CD4-positive, alpha-beta T cell treated with Interferon gamma for 1 hour (primary cell): ENCODE measurements around the gene KIF11.

Source experiments
- DNase-seq: peaks from one replicate; pipeline ENCODE4 v3.0.0-alpha.2; 2020

The KIF11 gene

GRCh38 chr10:92688927-92689662 lies 96.2 kb downstream of the KIF11 start:
- peak; percentile 6 for DNase-seq

DNA sequence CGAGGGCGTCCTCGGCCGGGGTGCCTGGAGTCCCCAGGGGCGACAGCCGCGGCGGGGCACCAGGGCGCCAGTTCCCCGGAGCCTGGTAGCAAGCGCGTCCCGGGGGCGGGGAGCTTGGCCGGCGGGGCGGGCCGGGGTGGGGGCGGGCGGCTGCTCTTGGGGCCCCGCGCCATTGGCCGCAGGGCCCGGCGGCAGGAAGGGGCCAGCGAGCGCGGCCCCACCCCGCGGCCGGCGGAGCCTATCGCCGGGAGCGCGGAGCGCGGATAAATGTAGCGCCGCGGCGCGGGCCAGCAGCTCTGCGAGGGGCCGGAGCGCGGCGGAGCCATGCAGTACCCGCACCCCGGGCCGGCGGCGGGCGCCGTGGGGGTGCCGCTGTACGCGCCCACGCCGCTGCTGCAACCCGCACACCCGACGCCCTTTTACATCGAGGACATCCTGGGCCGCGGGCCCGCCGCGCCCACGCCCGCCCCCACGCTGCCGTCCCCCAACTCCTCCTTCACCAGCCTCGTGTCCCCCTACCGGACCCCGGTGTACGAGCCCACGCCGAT lies 96.8 kb downstream of the KIF11 start, which contains the start of gene HHEX:
HHEX (plus strand) TSS at position 293 of the 548 bp plus-strand sequence; CDS start at position 325, 32 bp downstream.
- DNase-seq = peak; percentile 75

- peak; percentile 64 for DNase-seq
Observed at GRCh38 chr10:92690211-92690914, 97.4 kb downstream of the KIF11 start.

GRCh38 chr10:92690915-92691590 lies 98.1 kb downstream of the KIF11 start:
- DNase-seq = no peak

GRCh38 chr10:92691591-92692079 lies 98.7 kb downstream of the KIF11 start:
- peak; percentile 66 for DNase-seq

DNA sequence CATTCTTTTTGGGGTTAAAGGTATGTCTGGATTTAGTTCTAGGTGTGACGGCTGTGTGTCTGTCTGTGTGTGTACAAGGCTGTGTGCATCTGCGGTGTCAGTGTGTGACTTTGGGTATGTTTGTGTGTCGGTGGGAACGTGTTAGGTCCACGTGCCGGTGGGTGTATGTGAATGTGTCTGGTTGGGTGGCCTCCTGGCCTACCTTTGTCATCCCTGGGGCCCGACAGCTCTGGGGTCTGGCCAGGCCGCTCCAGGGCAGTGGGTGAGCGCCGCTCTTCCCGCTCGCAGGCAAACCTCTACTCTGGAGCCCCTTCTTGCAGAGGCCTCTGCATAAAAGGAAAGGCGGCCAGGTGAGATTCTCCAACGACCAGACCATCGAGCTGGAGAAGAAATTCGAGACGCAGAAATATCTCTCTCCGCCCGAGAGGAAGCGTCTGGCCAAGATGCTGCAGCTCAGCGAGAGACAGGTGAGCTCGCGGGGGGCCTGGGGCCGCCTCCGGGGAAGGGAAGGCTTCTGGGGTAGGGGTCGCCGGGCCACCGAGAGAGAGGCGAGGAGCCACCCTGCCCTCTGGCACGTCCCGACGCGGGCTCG lies 99.2 kb downstream of the KIF11 start:
- no peak for DNase-seq

- no peak for DNase-seq
Observed at GRCh38 chr10:92692697-92693533, 100.0 kb downstream of the KIF11 start.

- no peak for DNase-seq
Observed at GRCh38 chr10:92693534-92693893, 100.6 kb downstream of the KIF11 start.

GRCh38 chr10:92695679-92696605 lies 103.0 kb downstream of the KIF11 start:
- no peak for DNase-seq

DNA sequence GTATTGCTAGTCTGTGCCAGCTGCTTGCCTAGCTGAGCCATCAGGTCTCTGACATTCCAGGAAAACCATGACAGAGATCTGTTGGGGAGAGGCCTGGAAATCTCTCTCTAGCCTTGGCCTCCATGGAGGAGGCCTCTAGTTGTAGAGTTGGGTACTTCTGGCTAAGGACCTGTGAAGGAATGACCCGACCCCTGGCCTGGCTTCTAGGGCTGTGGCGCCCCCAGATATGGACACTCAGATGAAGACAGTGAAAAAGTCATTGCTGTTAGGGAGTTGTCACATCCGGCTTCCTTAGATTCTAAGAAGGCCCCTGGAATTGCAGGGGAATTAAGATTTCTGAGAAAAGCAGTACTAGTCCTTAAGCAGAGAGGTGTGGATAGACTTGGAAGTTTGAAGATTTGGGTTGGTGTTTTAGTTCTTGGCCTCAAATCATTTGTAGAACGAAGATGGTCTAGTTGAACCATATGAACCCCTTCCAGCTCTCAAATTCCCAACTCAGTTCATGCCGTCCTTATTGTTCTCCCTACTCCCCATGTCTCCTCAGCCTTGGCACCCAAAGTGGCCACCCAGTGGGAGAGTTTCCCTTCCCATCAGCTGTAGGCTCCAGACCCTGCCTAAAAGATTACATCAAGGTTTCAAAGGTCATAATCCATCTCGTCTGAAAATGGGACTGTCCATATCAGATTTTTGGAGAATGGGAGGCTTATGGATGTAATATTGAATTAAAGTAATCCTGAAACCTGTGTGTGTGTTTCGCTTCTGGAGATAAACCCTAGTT lies 103.9 kb downstream of the KIF11 start:
- no peak for DNase-seq

DNA sequence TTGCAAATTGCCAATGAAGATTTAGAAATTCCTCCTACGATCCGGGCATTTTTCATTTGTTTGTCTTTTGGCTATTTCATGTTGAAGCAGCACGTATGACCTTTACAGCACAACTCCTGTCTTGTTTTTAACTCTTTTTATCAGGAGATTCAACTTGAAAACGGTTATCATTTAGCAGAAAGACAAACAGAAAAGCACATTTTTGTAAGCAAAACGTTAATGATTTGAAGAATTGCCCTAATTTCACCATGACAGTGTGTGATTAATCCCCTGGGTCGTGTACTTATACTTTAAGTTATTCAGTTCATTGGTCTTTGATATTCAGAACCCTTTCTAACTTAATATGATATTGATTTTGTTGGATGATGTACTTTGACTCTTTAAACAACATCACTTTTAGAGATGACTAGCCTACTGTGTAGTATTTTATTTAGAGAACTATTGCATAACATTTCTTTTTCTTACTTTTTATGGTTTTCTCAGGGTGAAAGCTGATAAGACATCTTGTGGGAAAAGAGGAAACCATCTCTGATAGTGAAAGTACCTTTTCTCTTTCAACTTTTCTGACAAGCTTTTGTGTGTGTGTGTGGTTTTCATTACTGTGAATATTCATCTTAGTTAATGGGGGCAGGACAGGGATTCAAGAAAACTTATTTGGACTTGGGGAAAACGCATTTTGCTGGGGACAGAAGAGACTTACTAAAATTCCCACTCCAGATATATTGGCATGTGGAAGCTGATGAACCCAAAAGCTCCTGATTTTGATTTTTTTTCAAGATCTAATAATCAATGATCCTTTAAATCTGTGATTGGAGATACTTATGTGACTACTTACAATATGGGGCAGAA lies 105.0 kb downstream of the KIF11 start:
- DNase-seq = no peak

DNA sequence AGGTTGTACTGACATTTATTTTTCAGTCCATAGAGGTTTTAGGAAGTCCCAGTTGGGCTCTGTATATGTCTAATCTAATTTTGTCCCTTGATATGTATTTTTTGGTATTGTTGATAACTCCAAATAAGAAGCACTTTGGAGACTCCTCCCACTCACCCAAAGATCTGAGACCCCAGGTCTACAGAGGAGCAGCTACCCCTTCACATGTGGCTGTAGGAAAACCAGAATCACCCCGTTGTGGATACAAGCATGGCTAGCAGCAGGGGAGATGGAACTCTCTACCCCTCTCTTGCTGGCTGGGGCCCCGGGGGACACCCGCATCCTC lies 106.2 kb downstream of the KIF11 start:
- DNase-seq = no peak

GRCh38 chr10:92699518-92700381 lies 106.8 kb downstream of the KIF11 start:
- no peak for DNase-seq

GRCh38 chr10:92702301-92702916 lies 109.5 kb downstream of the KIF11 start:
- DNase-seq = no peak
